SIG-M5 treated with dmso at 0.1 percent for 504 hours (cell line): ENCODE measurements around the gene DNAJC13.

ENCODE experiments used
- DNase-seq: peaks from one replicate; lab custom pipeline; 2025; ENCODE audit not compliant: unreplicated experiment; lab: John Stamatoyannopoulos, UW

The DNAJC13 gene

DNA sequence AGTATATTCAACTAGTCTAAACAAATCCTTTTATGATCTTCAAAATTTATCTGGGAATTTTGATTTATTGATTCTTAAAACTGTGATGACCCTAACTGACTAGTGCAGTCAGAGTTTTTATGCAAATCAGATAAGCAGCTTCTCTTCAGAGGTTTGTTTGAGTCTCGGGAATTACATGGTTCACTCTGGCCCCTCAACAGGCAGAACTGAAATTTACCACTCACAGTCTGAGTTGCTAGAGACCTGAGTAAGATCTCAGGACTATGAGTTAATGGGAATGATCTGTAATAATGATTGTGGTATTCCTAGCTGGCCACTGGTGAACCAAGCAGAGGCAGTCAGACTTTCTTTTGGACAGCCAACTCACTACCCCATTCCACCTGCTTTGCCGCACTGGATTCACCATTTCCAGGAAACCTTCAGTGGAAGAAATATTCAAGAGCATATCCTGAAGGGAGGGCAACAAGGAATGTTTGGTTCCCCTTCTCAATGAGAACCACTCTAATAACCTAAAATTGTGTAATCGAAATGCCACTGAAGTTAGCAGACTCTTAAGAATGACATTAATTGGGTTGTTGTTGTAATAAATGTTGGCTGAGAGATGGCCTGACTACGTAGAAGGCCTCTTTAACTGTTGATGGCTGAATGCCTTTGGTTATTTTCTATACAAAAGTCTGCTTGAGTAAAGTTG, 11.5 kb upstream of the DNAJC13 start:
- DNase-seq, result no peak

DNA sequence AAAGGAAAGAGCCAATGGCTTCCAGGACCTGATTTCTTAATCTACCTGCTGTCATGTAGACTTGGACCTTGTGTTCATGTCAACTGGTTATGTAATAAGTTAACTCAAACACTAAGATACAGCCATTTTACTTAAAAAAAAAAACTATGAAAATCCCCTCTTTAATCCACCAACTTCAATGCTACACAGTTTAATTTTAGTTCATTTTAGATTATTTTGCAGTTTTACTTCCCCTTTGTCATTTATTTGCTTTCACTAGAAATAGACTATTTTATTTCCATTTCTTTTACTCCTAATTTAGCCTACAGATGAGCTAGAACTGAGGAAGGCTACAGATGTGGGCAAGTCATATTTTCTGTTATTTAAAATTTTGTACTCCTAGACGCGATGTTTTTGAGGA, 10.7 kb upstream of the DNAJC13 start:
- no peak for DNase-seq

DNA sequence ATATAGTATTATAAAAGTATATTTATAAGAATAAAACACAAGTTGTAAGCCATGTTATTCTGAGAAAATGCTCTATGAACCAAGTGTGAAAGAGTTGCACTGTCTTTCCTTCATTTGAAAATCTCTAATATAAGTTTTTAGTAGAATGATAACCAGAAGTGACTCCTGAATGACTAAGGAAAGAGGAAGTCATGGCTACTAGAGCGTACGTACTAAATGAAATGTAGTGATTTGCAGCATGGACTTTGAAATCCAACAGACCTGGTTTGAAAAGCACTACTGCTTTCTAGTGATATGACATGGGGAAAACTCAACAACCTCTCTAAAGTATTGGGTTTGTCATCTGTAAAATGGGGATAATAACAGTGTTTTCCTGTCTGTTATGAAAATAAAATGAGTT, 10.3 kb upstream of the DNAJC13 start:
- DNase-seq, result no peak

DNA sequence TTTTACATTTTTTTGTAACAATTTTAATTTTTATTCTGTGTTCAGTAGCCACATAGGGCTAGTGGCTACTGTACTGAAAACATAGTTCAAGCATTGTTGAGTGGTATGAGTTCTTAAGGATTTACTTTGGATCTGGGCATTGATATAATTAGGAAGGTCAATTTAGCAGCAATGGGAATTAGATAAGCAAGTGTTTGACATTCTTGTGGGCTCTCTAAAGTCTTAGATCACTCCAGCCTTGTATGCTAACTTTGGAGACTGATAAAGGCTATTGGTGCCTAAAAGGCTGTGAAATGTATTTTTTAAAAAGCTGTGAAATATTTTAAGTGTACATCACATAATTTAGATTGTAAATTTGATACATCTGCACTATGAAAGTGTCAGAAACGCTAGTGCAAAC, 2.5 kb upstream of the DNAJC13 start:
- DNase-seq, result no peak

DNA sequence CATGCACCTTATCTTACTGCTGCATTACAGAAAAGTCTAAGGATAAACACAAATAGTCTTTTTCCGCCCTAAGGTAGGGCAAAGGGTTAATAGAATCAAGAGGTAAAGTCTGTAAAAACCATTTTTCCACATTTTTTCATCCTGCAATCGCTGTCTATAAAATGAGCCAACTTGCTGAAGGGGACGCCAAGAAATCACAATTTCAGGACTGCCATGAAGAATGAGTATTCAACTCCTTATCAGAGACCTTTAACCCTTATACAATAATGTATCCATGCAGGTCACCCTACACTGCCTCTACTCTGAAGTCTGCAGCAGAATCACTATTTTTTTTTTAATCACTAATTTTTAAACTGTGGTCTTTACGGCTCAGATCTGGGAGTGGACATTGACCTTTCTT, 1.1 kb upstream of the DNAJC13 start:
- no peak for DNase-seq

DNA sequence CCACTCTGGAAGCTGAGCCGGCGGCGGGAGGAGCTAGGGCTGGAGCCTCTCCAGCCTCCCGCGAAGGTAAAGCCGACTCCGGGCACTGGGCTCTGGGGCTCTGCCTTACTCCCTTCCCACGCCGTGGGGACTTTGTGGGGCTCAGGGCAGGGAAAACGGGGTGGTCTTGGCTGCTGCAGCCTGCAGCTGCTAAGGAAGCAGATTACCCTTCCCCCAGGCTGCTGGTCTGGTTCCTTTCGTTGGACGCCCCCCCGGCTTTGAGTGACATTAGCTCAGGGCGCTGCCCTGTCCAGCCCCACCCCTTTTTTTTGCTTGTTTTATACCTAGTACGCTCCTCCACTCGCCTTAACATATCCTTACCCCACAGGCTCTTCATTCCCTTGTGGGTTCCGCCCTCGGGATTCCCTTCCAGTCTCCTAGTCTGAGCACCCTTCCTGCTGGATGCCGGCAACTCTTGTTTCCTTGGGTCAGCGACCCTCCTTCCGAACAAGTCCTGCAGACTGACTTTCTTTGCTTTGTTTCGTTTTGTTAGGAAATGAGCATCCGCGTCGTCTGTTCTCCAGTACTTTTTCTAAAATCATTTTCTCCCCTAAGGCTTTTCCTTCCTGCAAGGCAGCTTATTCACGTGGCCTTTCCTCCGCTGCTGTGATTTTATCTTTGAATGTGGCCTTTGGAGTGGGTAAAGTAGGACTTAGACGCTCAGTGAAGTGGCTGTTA, 551 bp downstream of the DNAJC13 start:
- peak; percentile 83 for DNase-seq

DNA sequence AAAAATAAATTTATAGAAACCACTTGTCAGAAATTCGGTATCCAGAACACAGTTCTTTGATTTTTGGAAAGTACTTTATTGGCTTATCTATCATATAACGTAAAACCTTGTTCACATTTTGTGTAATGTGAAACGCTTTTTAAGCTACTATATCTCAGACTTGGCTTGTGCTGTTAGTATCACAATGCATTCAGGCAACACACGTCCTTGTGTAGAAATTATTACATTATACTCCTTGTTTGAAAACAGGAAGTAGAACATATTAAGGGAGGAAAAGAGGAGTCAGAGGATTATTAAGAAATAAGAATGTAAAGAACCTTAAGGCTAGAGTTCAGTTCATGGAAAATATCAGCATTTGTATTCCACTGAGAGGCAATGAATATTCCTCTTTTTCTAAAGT, 1.6 kb downstream of the DNAJC13 start:
- peak; percentile 77 for DNase-seq

DNA sequence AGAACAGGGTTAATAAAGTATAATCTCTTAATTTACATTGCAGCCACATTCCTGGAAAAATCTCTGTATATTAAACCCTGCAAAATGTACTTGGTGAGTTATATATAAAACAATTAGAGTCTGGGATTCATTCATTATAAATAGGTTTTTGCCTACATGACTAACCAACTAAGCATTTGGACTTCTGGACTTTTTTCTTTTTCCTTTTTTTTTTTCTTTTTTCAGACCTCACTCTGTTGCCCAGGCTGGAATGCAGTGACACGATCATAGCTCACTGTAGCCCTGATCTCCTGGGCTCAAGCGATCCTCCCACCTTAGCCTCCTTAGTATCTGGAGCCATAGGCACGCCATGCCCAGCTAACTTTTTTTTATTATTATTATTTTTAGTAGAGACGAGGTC, 4.5 kb downstream of the DNAJC13 start:
- no peak for DNase-seq

DNA sequence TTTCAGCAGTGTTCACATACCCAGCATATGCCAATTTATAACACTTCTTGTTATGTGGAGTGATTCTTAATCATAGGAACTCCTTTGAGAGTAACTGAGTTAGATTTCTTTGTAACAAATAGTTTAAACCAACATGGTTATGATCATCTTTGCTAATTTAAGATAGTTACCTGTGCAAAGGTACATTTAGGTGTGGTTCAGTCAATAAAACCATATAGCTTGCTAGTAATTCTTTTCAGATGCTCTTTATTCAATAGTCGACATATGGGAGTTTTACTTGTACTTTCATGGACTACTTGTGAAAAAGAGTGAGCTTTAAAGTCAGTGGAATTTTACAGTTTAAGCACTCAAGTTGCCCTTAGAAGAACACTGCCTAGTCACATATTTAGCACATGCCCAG, 5.2 kb downstream of the DNAJC13 start:
- DNase-seq, result no peak

DNA sequence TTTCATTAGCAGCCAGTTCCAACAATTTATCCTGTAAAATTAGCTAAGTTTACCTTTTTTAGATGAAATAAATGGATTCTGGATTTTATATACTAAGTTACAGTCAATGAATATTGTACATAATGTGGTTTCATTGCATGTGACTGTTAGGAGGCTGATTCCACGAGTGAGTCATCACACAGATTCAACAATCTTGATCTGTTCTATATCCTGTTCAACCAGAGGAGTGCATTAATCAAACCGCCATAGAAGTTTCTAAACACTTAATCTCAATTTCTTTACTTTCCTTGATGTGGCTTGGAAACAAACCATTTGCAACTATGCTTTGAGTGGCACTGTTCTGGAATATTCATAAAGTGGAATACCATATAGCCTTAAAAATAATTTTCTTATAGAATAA, 15.3 kb downstream of the DNAJC13 start:
- peak; percentile 27 for DNase-seq

DNA sequence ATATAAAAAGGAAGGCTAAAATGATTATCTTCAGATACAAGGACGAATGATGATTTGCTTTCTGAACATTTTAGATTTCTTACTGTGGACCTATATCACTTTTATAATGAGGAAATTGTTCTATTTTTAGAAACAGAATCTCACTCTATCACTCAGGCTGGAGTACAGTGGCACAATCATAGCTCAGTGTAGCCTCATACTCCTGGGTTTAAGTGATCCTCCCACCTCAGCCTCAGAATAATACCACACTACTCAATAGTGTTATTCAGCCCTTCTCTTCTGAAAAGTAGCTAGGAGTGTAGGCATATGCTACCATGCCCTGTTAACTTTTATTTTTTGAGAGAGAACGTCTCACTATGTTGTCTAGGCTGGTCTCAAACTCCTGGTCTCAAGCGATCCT, 15.8 kb downstream of the DNAJC13 start:
- DNase-seq, result no peak

DNA sequence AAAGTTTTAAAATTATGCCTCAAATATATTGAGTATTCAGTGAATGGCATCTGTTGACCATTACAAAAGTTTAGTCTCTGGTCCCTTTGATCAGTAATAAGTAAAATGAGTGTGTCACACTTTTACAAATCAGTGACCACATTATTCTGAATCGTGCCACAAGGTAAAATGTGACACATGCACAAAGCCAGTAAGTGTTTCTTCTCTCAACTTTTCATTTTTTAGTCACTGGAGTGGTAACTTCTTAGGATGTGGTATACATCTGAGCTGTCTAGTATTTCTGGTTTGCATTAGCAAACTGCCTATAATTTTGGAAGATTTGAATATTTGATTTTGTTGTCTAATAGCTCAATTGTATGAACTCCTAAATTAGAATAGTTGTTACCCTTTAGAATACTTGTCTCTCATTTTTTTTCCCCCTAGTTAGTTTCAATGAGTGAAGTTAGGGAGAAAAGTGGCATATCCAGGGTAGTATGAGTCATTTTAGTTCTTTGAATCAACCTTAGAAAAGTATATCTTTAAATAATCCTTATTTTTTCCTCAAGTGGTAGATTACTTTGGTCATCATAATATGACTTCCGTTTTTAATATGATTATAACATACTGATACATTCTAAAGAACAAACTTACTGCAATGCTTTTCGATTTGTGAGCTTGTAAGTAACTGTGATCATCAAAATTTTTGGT, 18.1 kb downstream of the DNAJC13 start:
- no peak for DNase-seq

DNA sequence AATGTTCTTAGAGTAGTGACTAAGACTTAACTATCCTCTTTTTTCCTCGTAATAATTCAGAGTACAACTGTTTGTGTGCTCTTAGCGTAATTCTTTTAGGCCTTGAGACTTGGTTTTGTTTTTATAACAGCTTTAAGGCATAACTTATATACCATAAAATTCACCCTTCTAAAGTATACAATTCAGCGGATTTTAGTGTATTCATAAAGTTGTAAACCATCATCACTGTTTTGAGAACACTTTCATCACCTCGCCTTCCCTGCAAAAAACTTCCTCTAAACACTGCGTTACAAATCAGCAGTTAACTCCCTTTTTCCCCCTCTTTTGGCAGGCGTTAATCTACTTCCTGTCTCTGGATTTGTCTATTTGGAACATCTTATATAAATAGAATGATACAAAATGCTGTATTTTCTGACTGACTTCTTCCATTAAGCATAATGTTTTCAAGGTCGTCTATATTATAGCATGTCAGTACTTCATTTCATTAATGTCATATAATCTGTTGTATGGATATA, 18.7 kb downstream of the DNAJC13 start:
- DNase-seq, result no peak

DNA sequence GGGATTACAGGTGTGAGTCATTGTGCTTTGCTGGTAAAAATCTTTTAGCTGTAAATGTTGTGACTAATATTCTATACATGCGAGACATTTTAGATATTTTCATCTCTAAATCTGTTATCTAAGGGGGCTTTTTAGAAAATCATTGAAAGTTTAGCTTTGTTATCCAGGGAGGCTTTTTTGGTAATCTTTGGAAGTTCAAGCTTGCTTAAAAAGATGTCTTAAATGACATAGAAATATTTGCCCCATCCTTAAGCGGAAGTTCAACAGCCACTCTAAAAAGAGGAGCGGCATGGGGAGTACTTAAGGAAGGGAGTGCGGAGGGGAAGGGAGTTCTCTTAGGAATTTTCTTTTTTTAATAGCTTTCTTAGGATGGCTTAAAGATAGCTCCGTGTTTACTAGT, 26.1 kb downstream of the DNAJC13 start:
- no peak for DNase-seq

DNA sequence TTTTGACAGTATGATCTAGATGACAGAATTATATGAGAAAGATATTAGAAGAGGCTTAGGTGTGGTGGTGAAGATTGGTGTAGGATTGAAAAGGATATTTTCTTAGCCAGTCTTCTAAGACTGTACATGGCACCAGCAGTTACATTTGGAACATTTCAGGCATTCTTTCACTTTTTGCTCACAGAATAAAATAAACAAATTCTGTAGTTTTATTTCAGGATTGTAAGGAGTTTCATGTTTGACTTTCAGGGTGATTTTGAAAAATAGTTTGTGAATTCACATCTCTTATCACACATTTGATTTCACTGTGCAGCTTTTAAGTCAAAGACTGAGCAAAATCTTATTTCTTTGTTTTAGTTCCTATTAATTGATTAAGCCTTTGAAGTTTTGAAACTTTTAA, 27.1 kb downstream of the DNAJC13 start:
- DNase-seq, result no peak

DNA sequence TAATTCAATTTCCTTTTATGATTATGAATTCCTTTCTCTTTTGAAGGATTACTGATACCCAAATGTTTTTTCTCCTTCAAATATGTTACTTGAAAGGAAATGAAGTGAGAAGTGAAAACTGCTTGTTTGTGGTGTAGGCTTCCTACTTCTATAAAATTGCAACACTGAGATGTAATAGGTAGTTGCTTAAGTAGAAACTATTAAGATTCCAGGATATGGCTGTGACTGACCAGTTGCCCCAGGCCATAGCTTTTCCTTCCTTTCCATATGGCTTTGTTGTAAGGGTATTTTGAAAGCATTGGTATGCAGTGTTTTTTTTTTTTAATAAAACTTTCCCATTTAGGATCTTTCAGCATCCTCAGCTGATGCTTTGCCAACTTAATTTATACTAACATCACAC, 28.5 kb downstream of the DNAJC13 start:
- DNase-seq, result peak; percentile 71

DNA sequence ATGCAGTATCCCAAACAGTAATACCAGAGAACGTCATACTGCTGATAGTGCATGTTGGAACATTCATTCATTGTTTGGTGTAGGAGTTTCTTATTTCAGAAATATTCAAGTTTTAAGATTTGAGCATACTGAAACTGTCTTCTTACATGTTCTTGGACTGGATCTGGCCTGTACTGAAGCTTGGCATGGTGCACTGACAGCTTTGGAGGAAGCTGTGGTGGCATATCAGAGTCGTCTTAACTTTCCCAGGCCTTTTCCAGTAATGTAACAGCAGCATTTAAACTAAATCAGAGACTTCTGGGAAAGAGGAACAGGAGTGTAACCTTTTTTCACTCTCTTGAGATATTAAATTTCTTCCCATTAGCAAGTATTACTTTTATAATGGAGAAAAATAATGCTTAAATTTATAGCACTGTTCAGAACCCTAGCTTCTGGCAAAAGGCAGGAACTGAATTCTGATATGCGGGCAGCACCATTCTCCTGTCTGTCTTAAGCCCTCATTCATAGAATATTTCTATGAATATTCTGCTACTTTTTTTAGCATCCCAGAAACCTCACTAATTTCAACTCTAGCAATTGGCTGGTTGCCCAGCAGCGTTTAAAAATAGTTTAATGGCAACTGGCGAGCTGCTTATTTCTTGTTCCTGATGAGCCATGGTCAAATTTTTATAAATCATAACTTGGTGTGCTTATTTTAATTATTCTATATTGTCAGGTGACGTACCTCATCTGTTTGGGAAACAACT, 31.1 kb downstream of the DNAJC13 start:
- DNase-seq, result no peak

DNA sequence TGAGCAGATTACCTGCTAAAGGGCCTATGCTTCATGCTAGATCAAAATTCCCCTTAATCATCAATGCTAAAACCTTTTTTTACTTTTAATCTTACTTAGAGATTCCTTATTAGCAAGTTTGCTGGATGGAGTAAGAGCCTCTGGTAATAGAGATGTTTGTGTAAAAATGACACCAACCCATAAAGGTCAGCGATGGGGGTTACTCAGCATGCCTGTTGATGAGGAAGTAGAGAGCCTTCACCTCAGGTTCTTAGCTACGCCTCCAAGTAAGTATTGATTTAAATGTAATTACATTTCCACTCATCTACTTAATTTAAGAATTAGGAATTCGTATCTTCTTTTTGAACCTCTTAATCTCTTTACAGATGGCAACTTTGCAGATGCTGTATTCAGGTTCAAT, 38.8 kb downstream of the DNAJC13 start:
- no peak for DNase-seq

DNA sequence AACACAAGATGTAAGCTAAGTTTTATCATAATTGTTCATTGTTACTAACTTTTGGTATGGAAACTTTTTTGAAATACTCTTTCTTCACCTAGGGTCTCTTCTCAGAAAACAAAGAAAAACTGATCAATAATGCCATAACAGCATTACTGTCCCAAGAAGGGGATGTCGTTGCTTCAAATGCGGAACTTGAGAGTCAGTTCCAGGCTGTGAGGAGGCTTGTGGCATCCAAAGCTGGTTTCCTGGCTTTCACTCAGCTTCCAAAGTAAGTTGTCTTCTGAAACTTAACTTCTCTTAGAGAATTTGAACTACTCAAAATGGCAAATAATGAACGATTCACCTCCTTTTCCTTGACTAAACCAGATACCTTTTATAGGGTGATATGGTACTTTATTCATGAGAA, 39.3 kb downstream of the DNAJC13 start:
- DNase-seq, result no peak

DNA sequence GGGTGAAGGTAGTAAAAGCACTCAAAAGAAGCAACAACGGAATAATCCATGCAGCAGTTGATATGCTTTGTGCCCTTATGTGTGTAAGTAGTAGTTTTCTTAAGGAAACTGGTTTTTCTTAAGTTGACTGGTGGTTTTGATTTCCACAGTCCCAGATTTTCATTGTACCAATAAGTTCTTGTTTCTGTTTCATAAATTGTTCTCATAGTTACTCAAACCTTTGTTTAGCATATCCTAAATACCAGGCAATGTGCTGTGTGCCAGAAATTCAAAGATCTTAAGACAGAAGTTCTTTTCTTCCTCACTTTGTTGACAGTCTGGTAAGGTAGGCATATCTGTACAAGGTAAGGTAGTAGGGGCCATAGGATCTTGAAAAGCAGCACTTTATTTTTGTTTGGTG, 40.0 kb downstream of the DNAJC13 start:
- DNase-seq, result no peak

DNA sequence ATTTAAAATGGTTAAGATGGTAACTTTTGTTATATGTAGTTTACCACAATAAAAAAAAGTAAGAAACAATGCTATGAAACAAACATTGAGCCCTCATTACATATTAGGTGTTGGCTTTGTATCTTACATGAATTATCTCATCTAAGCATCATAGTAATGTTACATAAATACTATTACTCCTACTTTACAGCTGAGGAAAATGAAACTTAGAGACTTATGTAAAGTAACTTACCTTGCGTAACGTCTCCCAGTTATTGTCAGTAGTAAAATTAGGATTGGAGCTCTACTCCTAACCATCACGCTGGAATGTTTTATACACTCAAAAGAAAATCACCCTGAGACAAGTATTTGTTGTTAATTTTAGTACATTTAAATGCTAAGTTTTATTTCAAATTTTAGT, 42.2 kb downstream of the DNAJC13 start:
- no peak for DNase-seq
